ENCODE results near the gene MAOA.
"Not testable (repeated sequence)": the region's sequence is repeated elsewhere in the genome, so short reads cannot be mapped to it uniquely, and the experiment has no call there.

MAOA gene

GRCh38 chrX:43661521-43662240 lies 5.6 kb downstream of the MAOA start:
- no peak for DNase-seq (ENCODE audit: low read depth in 4 of 4, low spot score in 1 of 4)

DNA sequence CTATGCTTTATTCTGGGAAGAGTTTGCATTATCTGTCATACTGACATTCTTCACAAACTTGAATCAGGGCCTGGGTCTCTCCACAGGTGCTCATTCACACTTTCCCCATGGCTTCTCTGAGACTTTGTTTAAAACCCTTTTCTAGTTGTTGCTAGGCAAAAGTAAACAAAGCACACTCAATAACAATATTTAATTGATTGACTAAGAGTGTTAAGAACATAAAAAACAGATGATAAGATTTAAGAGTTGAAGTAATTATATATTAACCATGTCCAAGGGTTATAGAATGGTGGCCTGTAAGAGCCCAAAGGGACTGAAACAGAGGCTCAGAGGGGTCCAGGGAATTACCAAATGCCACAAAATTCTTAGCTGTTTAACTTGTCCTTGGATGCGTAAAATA lies 7.1 kb downstream of the MAOA start:
- no peak for DNase-seq (ENCODE audit: low read depth in 4 of 4, low spot score in 1 of 4)

DNA sequence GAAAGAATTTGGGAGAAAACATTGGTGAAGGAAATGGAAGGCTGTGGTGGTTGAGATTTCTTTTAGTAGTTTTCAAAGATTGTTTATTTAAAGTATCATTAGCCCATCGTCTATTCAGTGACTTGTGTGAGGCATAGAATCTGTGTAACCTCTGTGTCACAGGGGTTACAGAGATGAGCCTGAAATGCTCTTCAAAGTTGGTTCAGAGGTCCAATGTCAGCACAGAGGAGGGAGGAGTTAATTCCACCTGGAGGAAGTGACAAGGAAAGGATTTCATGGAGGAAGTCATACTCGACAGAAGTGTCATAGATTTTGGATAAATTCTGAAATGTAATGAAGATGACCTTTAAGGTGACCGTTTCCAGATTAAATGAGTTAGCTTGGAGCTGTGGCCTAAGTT lies 8.2 kb downstream of the MAOA start:
- DNase-seq (ENCODE audit: low read depth in 4 of 4, low spot score in 1 of 4), result no peak

DNA sequence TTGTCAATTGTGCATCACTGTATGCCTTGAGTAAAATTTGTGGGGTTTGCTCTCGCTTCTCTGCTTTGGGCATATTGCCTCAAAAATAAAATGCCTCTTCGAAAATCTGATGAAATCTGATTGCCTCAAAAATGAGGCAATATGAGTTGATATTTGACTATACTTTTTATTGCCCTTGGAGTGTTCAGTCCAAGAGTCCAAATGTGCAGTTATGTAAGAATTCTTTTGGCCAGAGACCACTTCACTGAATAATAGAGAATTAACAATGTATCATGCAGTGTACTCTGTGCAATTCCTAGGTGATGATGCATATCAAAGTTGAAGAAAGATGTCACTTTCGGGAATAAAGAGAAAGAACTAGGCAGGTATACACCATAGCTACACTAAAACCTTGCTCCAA lies 8.6 kb downstream of the MAOA start:
- DNase-seq (ENCODE audit: low read depth in 4 of 4, low spot score in 1 of 4), result no peak

DNA sequence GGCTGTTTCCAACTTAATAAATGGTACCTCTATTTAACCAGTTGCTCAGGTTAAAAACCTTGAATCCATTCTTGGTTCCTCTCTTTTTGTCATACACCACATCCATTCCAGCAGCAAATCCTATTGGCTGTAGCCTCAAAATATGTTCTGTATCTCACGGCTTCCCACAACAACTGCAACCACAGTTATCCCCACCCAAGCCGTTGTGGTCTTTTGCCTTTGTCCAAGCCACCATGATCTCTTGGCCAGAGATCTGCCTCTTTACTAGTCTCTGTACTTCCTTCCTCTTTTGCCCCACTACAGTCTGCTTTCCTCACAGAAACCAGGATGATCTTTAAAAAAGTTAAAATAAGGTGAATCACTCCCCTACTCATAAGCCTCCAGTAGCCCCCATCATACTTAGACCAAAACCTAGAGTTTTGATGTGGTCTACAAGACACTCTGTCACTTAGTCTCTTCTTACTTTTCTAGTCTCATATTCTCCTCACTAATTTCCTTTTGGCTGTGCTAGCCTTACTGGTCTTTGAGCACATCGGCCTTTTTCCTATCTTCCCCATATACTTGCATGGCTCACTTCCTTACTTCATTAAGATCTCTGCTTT lies 10.3 kb downstream of the MAOA start:
- DNase-seq (ENCODE audit: low read depth in 4 of 4, low spot score in 1 of 4), result no peak

DNA sequence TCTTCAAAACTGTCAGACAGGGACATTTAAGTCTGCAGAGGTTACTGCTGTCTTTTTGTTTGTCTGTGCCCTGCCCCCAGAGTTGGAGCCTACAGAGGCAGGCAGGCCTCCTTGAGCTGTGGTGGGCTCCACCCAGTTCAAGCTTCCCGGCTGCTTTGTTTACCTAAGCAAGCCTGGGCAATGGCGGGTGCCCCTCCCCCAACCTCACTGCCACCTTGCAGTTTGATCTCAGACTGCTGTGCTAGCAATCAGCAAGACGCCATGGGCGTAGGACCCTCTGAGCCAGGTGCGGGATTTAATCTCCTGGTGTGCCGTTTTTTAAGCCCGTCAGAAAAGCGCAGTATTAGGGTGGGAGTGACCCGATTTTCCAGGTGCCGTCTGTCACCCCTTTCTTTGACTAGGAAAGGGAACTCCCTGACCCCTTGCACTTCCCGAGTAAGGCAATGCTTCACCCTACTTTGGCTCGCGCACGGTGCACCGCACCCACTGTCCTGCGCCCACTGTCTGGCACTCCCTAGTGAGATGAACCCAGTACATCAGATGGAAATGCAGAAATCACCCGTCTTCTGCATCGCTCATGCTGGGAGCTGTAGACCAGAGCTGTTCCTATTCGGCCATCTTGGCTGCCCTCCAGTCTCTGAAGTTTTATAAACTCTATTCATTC lies 20.0 kb downstream of the MAOA start:
- not testable (repeated sequence) for DNase-seq (ENCODE audit: low read depth in 4 of 4, low spot score in 1 of 4)

DNA sequence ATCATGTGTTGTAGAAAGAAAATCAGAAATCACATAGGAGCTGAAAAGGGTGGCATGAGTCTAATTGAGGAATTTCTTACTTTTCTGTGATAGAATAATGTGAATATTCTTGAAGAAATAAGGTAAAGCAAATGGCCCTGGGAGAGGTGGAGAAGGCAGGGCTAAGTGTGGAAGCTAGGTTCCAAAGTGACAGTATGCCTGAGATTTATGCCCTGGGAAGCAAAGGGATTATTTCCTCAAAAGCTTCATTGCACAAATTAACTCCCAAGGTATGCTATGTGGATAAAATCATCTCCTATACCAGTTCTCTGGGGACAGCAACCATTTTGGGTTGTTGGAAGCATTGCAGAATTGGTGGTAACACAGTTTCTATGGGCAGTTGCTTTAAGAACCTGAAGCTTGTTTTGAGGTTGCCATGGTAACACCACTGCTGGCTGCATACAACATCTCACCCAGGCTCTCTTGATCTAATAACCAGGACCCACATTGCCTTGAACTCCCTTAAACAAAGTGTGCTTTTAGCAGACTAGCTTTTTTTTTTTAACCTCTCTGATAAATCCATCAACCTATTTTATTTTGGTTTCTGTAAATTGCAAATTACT lies 21.0 kb downstream of the MAOA start:
- DNase-seq (ENCODE audit: low read depth in 4 of 4, low spot score in 1 of 4), result no peak

DNA sequence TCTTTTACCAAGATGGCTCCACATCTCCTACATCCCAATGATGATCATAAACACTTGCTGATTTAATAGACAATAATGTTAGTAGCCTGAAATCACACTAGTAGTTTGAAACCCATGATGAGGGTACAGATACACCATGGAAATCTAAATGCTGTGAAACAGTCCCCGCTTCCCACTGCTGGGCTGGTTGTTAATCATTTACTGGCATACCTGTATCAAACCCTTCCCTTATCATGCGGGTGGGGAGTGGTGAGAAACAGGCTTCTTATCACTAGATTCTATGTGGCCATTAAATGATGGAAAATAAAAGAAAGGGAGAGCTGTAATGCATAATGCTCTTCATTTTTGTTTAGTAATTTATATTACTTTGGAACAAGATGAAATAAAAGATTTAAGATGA lies 21.9 kb downstream of the MAOA start:
- no peak for DNase-seq (ENCODE audit: low read depth in 4 of 4, low spot score in 1 of 4)

- DNase-seq (ENCODE audit: low read depth in 4 of 4, low spot score in 1 of 4), result no peak
Measured at GRCh38 chrX:43679058-43679457, 23.0 kb downstream of the MAOA start.

GRCh38 chrX:43679778-43680177 lies 23.7 kb downstream of the MAOA start:
- no peak for DNase-seq (ENCODE audit: low read depth in 4 of 4, low spot score in 1 of 4)

- DNase-seq (ENCODE audit: low read depth in 4 of 4, low spot score in 1 of 4), result no peak
Measured at GRCh38 chrX:43682726-43683125, 26.6 kb downstream of the MAOA start.

DNA sequence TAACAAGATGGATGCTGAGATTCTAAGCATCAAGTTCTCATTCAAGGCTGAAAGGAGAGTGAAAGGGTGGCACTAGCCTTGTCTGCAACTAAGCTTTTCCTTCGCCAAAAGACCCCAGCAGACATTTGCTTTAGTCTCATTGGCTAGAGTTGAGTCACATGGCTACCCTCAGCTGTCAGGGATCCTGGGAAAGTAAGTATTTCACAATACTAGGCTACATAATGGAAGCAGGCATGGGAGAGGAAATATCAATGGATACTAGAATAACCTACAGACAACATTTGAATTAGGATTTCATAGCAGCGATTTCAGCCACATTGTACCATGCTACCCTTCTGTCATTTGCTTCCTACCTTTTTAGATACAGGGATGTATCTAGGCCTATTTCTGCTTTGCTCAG lies 29.1 kb downstream of the MAOA start:
- no peak for DNase-seq (ENCODE audit: low read depth in 4 of 4, low spot score in 1 of 4)

DNA sequence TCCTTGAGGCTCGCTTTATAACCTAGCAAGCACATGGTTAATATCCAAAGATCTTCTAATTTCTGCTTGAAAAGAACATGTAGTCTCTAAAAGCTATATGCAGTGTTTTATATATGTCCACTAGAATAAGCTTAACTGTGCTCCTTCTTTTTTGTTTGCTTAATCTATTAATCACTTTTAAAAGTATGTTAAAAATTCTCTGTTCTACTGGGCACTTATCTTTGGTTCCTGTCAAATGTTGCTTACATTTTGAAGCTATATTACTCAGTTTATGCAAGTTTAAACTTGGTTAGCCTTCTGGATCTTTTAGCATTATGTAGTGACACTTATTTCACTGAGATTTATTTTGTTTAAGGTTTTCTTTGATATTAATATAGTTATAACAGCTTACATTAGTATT lies 32.5 kb downstream of the MAOA start:
- DNase-seq (ENCODE audit: low read depth in 4 of 4, low spot score in 1 of 4), result no peak

GRCh38 chrX:43693602-43694406 lies 37.7 kb downstream of the MAOA start:
- no peak for DNase-seq (ENCODE audit: low read depth in 4 of 4, low spot score in 1 of 4)

DNA sequence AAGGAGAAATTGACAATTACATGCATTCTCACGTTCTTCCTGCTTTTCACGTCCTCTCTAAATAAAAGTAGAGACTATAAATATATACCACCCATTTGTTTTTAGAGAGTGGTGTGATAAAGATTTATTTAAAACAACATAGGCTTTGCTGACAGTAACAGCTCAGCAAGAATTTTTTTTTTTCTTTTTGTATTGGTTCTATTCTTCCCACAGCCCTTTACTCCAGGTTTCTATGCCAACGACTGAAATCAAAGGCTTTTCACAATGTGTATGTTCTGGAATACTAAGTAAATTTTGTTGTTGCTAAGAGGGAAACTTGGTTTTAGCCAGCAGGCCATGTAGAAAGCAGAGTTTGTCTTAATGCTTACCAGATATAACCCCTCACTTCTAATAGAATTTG lies 43.4 kb downstream of the MAOA start:
- DNase-seq (ENCODE audit: low read depth in 4 of 4, low spot score in 1 of 4), result no peak

DNA sequence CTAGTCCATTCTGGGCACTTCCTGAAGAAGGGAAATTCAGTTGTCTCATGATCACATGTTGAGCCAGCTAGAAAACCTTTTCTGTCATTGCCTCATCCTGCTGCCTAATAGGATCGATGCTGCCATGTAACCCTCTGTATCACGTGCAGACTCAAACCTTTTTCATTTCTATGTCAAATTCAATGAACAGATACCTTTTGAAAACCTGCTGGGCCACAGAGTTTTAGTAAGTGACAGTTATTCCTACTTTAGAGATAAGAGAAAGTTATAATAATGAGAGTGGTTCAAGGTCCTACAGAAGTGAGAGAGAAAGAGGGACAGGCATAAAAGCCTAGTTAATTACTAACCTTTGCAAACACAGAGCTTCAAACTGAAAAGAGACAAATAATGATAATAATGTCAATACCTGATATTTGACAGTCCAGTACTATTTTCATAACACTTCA lies 46.0 kb downstream of the MAOA start:
- no peak for DNase-seq (ENCODE audit: low read depth in 4 of 4, low spot score in 1 of 4)

DNA sequence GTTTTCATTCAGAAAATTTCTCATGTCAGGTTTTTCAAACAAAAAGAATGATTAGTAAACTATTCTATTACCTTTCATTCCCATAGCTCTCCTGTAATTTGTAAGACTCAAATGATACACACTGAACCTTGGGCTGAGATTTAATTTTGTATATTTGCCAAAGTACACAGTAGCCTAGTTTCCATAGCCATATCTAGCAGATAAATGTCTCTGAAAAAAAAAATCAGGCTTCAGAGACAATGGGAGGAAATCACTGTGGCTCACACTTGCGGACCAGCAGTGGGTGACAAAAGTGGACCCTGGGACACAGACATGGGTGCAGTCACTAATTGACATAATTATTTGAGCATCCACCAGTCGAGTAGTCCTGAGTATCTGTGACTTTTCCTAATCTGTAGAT lies 46.6 kb downstream of the MAOA start:
- no peak for DNase-seq (ENCODE audit: low read depth in 4 of 4, low spot score in 1 of 4)

GRCh38 chrX:43703211-43703791 lies 47.2 kb downstream of the MAOA start:
- DNase-seq (ENCODE audit: low read depth in 4 of 4, low spot score in 1 of 4), result no peak

GRCh38 chrX:43706786-43707370 lies 50.8 kb downstream of the MAOA start:
- no peak for DNase-seq (ENCODE audit: low read depth in 4 of 4, low spot score in 1 of 4)

GRCh38 chrX:43707812-43708548 lies 51.9 kb downstream of the MAOA start:
- DNase-seq (ENCODE audit: low read depth in 4 of 4, low spot score in 1 of 4), result no peak
